Measurements from ENCODE around the gene MMP11. TPM values are rescaled to one million over a fixed set of nuclear protein-coding genes. Genes with fewer than 3 reads are reported as not detected.

Gene MMP11
- total and polyA plus RNA-seq, 2 of the 13 experiments (the other 11 are each of a cell fraction or from before 2014, with no cell fraction given) = 8.9 to 28.6 TPM

DNA sequence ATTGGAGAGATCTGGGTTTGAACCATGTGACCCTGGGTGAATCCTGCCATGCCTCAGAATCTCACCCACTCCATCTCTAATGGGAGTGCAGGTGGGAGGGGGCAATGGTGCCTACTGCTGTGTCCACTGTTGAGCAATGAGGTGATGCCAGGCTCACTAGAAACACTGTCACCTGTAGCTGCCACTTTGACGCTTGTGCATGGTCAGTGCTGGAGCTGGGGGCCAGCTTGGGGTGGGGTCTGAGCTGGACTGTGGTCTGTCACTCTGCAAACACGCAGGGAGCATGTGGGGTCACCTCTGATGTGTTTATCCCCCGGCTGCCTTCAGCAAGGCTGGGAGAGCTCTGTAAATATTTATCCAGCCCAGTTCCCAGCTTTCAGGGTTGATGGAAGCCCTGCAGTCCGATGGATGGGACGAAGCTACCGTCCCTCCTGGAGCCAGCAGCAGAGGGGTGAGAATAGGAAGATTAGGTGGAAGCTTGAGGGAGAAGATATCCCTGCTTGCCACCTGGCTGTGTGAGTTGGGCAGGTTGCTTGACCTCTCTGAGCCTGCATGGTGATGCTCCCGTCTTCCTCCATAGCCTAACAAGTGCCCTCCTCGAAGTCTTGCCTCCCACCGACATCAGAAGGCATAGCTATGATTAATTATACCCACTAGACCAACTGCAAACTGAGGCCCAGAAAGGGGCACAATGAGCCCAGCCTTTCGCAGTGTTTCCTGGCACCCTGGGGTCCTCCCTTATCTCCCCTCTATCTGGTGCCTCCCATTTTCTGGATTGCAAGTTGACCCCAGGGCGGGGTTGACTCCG lies 1.7 kb downstream of the MMP11 start (continued):
- peak; percentile 90 for TF ChIP-seq DPF2 (CRISPR knock-in tag; IDR thresholded peaks at IDR 0.05; ENCODE audit: borderline replicate concordance, low read depth)
- TF ChIP-seq, protein P1, sequence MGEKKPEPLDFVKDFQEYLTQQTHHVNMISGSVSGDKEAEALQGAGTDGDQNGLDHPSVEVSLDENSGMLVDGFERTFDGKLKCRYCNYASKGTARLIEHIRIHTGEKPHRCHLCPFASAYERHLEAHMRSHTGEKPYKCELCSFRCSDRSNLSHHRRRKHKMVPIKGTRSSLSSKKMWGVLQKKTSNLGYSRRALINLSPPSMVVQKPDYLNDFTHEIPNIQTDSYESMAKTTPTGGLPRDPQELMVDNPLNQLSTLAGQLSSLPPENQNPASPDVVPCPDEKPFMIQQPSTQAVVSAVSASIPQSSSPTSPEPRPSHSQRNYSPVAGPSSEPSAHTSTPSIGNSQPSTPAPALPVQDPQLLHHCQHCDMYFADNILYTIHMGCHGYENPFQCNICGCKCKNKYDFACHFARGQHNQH (CRISPR knock-in tag; IDR thresholded peaks at IDR 0.05) = peak; percentile 73
- no peak for TF ChIP-seq NBN (conservative IDR thresholded peaks at IDR 0.05)
- no peak for TF ChIP-seq ELF1 (CRISPR knock-in tag; IDR thresholded peaks at IDR 0.05)
- TF ChIP-seq REL (CRISPR knock-in tag; conservative IDR thresholded peaks at IDR 0.05) = no peak
- peak; percentile 87 for TF ChIP-seq TGIF2 (CRISPR knock-in tag; IDR thresholded peaks at IDR 0.05)
- TF ChIP-seq, protein P2, sequence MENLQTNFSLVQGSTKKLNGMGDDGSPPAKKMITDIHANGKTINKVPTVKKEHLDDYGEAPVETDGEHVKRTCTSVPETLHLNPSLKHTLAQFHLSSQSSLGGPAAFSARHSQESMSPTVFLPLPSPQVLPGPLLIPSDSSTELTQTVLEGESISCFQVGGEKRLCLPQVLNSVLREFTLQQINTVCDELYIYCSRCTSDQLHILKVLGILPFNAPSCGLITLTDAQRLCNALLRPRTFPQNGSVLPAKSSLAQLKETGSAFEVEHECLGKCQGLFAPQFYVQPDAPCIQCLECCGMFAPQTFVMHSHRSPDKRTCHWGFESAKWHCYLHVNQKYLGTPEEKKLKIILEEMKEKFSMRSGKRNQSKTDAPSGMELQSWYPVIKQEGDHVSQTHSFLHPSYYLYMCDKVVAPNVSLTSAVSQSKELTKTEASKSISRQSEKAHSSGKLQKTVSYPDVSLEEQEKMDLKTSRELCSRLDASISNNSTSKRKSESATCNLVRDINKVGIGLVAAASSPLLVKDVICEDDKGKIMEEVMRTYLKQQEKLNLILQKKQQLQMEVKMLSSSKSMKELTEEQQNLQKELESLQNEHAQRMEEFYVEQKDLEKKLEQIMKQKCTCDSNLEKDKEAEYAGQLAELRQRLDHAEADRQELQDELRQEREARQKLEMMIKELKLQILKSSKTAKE (CRISPR knock-in tag; IDR thresholded peaks at IDR 0.05; ENCODE audit: borderline replicate concordance) = peak; percentile 92
- TF ChIP-seq, protein P3, sequence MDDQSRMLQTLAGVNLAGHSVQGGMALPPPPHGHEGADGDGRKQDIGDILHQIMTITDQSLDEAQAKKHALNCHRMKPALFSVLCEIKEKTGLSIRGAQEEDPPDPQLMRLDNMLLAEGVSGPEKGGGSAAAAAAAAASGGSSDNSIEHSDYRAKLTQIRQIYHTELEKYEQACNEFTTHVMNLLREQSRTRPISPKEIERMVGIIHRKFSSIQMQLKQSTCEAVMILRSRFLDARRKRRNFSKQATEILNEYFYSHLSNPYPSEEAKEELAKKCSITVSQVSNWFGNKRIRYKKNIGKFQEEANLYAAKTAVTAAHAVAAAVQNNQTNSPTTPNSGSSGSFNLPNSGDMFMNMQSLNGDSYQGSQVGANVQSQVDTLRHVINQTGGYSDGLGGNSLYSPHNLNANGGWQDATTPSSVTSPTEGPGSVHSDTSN (CRISPR knock-in tag; IDR thresholded peaks at IDR 0.05; ENCODE audit: borderline replicate concordance) = no peak
- TF ChIP-seq IKZF4 (CRISPR knock-in tag; IDR thresholded peaks at IDR 0.05; ENCODE audit: borderline replicate concordance, low read depth, not compliant biosample characterization) = no peak
- TF ChIP-seq ATRX (CRISPR knock-in tag; IDR thresholded peaks at IDR 0.05; ENCODE audit: borderline replicate concordance) = no peak
- TF ChIP-seq ZNF460 (CRISPR knock-in tag; IDR thresholded peaks at IDR 0.05; ENCODE audit: borderline replicate concordance) = no peak; the same call in 1 of the 2 replicates
- TF ChIP-seq, protein P4, sequence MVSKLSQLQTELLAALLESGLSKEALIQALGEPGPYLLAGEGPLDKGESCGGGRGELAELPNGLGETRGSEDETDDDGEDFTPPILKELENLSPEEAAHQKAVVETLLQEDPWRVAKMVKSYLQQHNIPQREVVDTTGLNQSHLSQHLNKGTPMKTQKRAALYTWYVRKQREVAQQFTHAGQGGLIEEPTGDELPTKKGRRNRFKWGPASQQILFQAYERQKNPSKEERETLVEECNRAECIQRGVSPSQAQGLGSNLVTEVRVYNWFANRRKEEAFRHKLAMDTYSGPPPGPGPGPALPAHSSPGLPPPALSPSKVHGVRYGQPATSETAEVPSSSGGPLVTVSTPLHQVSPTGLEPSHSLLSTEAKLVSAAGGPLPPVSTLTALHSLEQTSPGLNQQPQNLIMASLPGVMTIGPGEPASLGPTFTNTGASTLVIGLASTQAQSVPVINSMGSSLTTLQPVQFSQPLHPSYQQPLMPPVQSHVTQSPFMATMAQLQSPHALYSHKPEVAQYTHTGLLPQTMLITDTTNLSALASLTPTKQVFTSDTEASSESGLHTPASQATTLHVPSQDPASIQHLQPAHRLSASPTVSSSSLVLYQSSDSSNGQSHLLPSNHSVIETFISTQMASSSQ (IDR thresholded peaks at IDR 0.05; ENCODE audit: low read depth) = peak; percentile 48; the same call in 1 of the 2 replicates
- TF ChIP-seq, protein P4 (CRISPR knock-in tag; IDR thresholded peaks at IDR 0.05; ENCODE audit: borderline replicate concordance) = peak; percentile 84; the same call in 1 of the 2 replicates
- no peak for TF ChIP-seq RAD51 (IDR thresholded peaks at IDR 0.05; ENCODE audit: borderline replicate concordance)
- no peak for TF ChIP-seq ZNF83 (CRISPR knock-in tag; IDR thresholded peaks at IDR 0.05; ENCODE audit: borderline replicate concordance)
- TF ChIP-seq, protein P5, sequence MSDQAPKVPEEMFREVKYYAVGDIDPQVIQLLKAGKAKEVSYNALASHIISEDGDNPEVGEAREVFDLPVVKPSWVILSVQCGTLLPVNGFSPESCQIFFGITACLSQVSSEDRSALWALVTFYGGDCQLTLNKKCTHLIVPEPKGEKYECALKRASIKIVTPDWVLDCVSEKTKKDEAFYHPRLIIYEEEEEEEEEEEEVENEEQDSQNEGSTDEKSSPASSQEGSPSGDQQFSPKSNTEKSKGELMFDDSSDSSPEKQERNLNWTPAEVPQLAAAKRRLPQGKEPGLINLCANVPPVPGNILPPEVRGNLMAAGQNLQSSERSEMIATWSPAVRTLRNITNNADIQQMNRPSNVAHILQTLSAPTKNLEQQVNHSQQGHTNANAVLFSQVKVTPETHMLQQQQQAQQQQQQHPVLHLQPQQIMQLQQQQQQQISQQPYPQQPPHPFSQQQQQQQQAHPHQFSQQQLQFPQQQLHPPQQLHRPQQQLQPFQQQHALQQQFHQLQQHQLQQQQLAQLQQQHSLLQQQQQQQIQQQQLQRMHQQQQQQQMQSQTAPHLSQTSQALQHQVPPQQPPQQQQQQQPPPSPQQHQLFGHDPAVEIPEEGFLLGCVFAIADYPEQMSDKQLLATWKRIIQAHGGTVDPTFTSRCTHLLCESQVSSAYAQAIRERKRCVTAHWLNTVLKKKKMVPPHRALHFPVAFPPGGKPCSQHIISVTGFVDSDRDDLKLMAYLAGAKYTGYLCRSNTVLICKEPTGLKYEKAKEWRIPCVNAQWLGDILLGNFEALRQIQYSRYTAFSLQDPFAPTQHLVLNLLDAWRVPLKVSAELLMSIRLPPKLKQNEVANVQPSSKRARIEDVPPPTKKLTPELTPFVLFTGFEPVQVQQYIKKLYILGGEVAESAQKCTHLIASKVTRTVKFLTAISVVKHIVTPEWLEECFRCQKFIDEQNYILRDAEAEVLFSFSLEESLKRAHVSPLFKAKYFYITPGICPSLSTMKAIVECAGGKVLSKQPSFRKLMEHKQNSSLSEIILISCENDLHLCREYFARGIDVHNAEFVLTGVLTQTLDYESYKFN (CRISPR knock-in tag; conservative IDR thresholded peaks at IDR 0.05) = peak; percentile 98
